Measurements from ENCODE around the gene PNMA6F. TPM values are rescaled to one million over a fixed set of nuclear protein-coding genes. Genes with fewer than 3 reads are reported as not detected.

PNMA6F gene
- total RNA-seq, 1 experiment from 2014 or later, result 0.13 TPM

GRCh38 chrX:153304988-153305736, 16.4 kb downstream of the PNMA6F start (continued):
- TF ChIP-seq, protein P1, sequence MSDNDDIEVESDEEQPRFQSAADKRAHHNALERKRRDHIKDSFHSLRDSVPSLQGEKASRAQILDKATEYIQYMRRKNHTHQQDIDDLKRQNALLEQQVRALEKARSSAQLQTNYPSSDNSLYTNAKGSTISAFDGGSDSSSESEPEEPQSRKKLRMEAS (CRISPR knock-in tag; IDR thresholded peaks at IDR 0.05), result no peak
- TF ChIP-seq, protein P2, sequence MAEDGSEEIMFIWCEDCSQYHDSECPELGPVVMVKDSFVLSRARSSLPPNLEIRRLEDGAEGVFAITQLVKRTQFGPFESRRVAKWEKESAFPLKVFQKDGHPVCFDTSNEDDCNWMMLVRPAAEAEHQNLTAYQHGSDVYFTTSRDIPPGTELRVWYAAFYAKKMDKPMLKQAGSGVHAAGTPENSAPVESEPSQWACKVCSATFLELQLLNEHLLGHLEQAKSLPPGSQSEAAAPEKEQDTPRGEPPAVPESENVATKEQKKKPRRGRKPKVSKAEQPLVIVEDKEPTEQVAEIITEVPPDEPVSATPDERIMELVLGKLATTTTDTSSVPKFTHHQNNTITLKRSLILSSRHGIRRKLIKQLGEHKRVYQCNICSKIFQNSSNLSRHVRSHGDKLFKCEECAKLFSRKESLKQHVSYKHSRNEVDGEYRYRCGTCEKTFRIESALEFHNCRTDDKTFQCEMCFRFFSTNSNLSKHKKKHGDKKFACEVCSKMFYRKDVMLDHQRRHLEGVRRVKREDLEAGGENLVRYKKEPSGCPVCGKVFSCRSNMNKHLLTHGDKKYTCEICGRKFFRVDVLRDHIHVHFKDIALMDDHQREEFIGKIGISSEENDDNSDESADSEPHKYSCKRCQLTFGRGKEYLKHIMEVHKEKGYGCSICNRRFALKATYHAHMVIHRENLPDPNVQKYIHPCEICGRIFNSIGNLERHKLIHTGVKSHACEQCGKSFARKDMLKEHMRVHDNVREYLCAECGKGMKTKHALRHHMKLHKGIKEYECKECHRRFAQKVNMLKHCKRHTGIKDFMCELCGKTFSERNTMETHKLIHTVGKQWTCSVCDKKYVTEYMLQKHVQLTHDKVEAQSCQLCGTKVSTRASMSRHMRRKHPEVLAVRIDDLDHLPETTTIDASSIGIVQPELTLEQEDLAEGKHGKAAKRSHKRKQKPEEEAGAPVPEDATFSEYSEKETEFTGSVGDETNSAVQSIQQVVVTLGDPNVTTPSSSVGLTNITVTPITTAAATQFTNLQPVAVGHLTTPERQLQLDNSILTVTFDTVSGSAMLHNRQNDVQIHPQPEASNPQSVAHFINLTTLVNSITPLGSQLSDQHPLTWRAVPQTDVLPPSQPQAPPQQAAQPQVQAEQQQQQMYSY (CRISPR knock-in tag; IDR thresholded peaks at IDR 0.05), result no peak
- TF ChIP-seq GTF2I (CRISPR knock-in tag; conservative IDR thresholded peaks at IDR 0.05) (no peak), MXD4 (CRISPR knock-in tag; IDR thresholded peaks at IDR 0.05; ENCODE audit: borderline replicate concordance) (no peak), ZNF121 (CRISPR knock-in tag; IDR thresholded peaks at IDR 0.05) (no peak), NFATC4 (CRISPR knock-in tag; IDR thresholded peaks at IDR 0.05) (no peak), IRF1 (CRISPR knock-in tag; IDR thresholded peaks at IDR 0.05) (no peak)

GRCh38 chrX:153303276-153304262, 18.0 kb downstream of the PNMA6F start:
- no peaks in the 10 kb centered on the region for H3K9me3 Mint-ChIP-seq
- no peak for ATAC-seq

GRCh38 chrX:153302796-153303195, 18.8 kb downstream of the PNMA6F start:
- Mint-ChIP-seq H3K4me1 (no peaks in the 10 kb centered on the region), H3K9me3 (no peaks in the 10 kb centered on the region), H3K27ac (no peak overlapping the region), H3K27me3 (ENCODE audit: low read depth) (peaks cover 3% of the 10 kb centered on the region; the same call in 1 of the 2 replicates), H3K36me3 (no peaks in the 10 kb centered on the region), H3K4me3 (no peak overlapping the region)
- no peak for DNase-seq (ENCODE audit: low spot score)
- CTCF ChIA-PET, result no interaction called here
- ATAC-seq, result no peak
- POLR2A ChIA-PET, result no interaction called here
- no peak for TF ChIP-seq ELF4 (CRISPR knock-in tag; IDR thresholded peaks at IDR 0.05; ENCODE audit: low read depth)
- TF ChIP-seq ERG (CRISPR knock-in tag; IDR thresholded peaks at IDR 0.05), result no peak
- TF ChIP-seq, protein P3, sequence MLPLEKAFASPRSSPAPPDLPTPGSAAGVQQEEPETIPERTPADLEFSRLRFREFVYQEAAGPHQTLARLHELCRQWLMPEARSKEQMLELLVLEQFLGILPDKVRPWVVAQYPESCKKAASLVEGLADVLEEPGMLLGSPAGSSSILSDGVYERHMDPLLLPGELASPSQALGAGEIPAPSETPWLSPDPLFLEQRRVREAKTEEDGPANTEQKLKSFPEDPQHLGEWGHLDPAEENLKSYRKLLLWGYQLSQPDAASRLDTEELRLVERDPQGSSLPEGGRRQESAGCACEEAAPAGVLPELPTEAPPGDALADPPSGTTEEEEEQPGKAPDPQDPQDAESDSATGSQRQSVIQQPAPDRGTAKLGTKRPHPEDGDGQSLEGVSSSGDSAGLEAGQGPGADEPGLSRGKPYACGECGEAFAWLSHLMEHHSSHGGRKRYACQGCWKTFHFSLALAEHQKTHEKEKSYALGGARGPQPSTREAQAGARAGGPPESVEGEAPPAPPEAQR (CRISPR knock-in tag; IDR thresholded peaks at IDR 0.05), result no peak

More at GRCh38 chrX:153303276-153304262, 18.0 kb downstream of the PNMA6F start:
- H3K4me1 Mint-ChIP-seq, result no peaks in the 10 kb centered on the region
- ChIA-PET POLR2A (no interaction called here), CTCF (no interaction called here)
- DNase-seq (ENCODE audit: low spot score), result no peak
- no peak overlapping the region for H3K4me3 Mint-ChIP-seq
- no peak overlapping the region for H3K27ac Mint-ChIP-seq
- no peaks in the 10 kb centered on the region for H3K36me3 Mint-ChIP-seq
- TF ChIP-seq GTF2I (CRISPR knock-in tag; conservative IDR thresholded peaks at IDR 0.05) (no peak), ZNF263 (CRISPR knock-in tag; IDR thresholded peaks at IDR 0.05; ENCODE audit: low read depth) (no peak), ZNF423 (CRISPR knock-in tag; IDR thresholded peaks at IDR 0.05) (no peak), NR1H2 (CRISPR knock-in tag; IDR thresholded peaks at IDR 0.05) (no peak), OVOL2 (CRISPR knock-in tag; IDR thresholded peaks at IDR 0.05; ENCODE audit: borderline replicate concordance) (no peak), ZNF121 (CRISPR knock-in tag; IDR thresholded peaks at IDR 0.05) (no peak)
- peaks cover 3% of the 10 kb centered on the region; the same call in 1 of the 2 replicates for H3K27me3 Mint-ChIP-seq (ENCODE audit: low read depth)
